ENCODE data around the gene FZD1. TPM values are rescaled to one million over a fixed set of nuclear protein-coding genes. Genes with fewer than 3 reads are reported as not detected.

The FZD1 gene
- total RNA-seq, 1 donor from 2014 or later = 20.1 TPM

- DNase-seq (no peak), ATAC-seq (no peak)
- Histone ChIP-seq H3K9me3 (no peaks in the 10 kb centered on the region), H3K4me1 (peaks cover 5% of the 10 kb centered on the region), H3K27ac (no peak overlapping the region), H3K36me3 (no peaks in the 10 kb centered on the region), H3K27me3 (ENCODE audit: low read depth) (no peaks in the 10 kb centered on the region), H3K4me3 (no peak overlapping the region)
- intact Hi-C loops (cut with DNase I) = no loop called here
- TF ChIP-seq, protein P1, sequence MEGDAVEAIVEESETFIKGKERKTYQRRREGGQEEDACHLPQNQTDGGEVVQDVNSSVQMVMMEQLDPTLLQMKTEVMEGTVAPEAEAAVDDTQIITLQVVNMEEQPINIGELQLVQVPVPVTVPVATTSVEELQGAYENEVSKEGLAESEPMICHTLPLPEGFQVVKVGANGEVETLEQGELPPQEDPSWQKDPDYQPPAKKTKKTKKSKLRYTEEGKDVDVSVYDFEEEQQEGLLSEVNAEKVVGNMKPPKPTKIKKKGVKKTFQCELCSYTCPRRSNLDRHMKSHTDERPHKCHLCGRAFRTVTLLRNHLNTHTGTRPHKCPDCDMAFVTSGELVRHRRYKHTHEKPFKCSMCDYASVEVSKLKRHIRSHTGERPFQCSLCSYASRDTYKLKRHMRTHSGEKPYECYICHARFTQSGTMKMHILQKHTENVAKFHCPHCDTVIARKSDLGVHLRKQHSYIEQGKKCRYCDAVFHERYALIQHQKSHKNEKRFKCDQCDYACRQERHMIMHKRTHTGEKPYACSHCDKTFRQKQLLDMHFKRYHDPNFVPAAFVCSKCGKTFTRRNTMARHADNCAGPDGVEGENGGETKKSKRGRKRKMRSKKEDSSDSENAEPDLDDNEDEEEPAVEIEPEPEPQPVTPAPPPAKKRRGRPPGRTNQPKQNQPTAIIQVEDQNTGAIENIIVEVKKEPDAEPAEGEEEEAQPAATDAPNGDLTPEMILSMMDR (IDR thresholded peaks at IDR 0.05) = no peak
These were observed 28.3 kb downstream of the FZD1 start for GRCh38 chr7:91292506-91292905.

DNA sequence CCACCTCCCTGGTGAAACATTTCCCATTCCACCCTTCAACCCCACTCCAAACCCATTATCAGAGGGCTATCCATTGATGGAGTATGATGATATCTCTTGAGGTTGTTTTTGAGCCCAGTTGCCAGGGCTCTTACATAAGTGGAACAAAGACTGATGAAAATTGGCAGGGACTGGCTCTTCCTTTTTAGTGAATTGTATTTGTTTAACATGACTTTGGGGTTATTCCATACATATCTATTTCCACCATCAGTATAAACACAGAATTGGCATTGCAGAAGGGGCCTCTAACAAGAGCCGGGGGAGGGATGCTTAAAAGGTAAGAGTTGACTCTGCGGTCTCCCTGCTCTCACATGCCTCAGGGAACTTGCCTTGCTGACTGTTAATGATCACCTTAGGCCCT lies 28.9 kb downstream of the FZD1 start:
- H3K4me3 ChIP-seq = no peak overlapping the region
- H3K9me3 ChIP-seq = no peaks in the 10 kb centered on the region
- no peaks in the 10 kb centered on the region for H3K4me1 ChIP-seq
- TF ChIP-seq, protein P1 (IDR thresholded peaks at IDR 0.05) = no peak
- H3K36me3 ChIP-seq = no peaks in the 10 kb centered on the region
- DNase-seq = no peak
- ATAC-seq = no peak
- intact Hi-C loops (cut with DNase I) = no loop called here
- H3K27ac ChIP-seq = no peak overlapping the region
- no peaks in the 10 kb centered on the region for H3K27me3 ChIP-seq (ENCODE audit: low read depth)

- Histone ChIP-seq H3K27me3 (ENCODE audit: low read depth) (no peaks in the 10 kb centered on the region), H3K9me3 (no peaks in the 10 kb centered on the region), H3K27ac (no peak overlapping the region), H3K36me3 (no peaks in the 10 kb centered on the region), H3K4me3 (no peak overlapping the region), H3K4me1 (no peaks in the 10 kb centered on the region)
- ATAC-seq (no peak), DNase-seq (no peak)
- intact Hi-C loops (cut with DNase I) = no loop called here
- TF ChIP-seq, protein P1 (IDR thresholded peaks at IDR 0.05) = no peak
These were observed 29.6 kb downstream of the FZD1 start for GRCh38 chr7:91293840-91294239.

DNA sequence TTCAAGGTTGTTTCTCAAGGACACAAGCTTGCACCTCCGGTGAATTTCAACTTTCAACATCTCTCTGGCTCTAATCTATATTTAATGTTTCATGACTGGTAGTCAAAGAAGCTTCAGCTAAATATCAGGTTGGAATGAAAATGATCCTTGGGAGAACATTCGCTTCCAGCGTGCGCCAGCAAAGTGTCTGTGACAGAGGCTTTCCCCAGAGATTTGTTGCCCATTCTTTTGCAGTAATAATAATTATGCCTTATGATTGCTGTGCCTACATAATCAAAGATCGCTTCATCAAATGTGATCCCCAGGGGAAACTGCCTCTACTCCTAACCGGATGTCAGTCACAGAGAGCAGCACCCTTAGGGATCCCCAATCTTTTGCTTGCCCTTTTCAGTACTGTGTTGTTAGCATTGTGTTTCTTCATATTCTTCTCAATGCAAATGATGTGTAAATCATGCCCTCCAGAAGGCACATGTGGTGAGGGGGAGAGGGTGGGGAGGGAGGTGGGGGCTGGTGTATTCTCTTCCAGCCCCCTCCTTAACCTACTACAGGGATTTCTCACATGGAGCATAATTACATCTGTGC lies 30.5 kb downstream of the FZD1 start:
- Histone ChIP-seq H3K4me3 (no peak overlapping the region), H3K36me3 (no peaks in the 10 kb centered on the region), H3K9me3 (no peaks in the 10 kb centered on the region), H3K27ac (no peak overlapping the region), H3K27me3 (ENCODE audit: low read depth) (no peaks in the 10 kb centered on the region), H3K4me1 (peaks cover 6% of the 10 kb centered on the region)
- TF ChIP-seq, protein P1 (IDR thresholded peaks at IDR 0.05) = no peak
- DNase-seq = no peak
- intact Hi-C loops (cut with DNase I) = no loop called here
- no peak for ATAC-seq

GRCh38 chr7:91295576-91295975 lies 31.3 kb downstream of the FZD1 start:
- Histone ChIP-seq H3K27ac (no peak overlapping the region), H3K9me3 (no peaks in the 10 kb centered on the region), H3K4me1 (peaks cover 6% of the 10 kb centered on the region), H3K4me3 (no peak overlapping the region), H3K36me3 (no peaks in the 10 kb centered on the region), H3K27me3 (ENCODE audit: low read depth) (no peaks in the 10 kb centered on the region)
- DNase-seq (no peak), ATAC-seq (no peak)
- TF ChIP-seq, protein P1 (IDR thresholded peaks at IDR 0.05) = no peak
- intact Hi-C loops (cut with DNase I) = no loop called here

Measured in lower lobe of right lung (tissue), 2 donors.